Urothelium cell line (cell line): Measurements from ENCODE around the gene ATXN1.

Source experiments
- DNase-seq: peaks from one replicate; pipeline ENCODE4 v3.0.0; 2011; ENCODE audit warnings: low spot score, mixed read lengths
- FAIRE-seq: peaks from 2 replicates; lab custom pipeline; 2011; peaks lifted over from hg19 to GRCh38; lab: Jason Lieb, UNC

Gene ATXN1

DNA sequence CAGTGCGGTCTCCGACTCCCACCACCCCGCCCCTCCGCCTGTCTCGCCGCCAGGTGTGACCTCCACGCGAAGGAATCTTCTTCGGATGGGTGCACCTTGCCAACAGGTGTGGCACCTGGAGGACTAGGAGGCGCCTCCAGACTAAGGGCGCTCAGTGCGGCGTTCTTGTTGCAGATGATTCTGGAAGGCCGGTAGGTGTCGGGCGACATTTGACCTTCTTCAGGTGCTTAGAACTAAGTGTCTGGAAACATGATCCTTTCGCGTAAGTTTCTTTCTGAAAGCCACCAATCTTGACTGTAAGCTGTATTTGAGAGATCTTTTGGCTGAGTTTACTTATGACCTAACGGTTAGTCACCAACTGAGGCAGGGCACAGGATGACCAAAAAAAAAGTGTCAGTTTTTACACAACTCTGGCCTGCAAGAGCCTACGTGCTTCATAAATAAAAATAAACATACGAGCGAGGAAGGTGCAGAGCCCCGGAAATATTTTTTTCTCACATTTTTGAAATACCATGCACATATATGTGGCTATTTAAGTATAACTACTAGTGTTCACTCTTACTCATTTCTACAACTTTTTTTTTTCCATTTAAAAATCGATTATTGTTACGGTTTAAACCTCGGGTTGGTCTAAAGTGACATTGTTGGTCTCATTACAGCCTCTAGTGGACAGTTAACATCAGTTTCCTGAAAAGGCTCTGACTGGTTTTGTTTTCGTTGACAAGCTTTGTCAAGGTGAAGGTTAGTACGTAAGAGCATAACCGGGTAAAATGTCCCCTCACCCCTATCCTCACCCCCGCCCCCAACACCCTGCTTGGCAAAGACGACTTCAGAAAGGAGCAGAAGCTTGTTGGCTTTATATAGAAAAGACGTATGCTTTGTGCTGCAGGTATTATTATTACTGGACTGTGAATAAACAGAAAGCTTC is 1.6 kb upstream of the ATXN1 start:
- FAIRE-seq: no peak
- no peak for DNase-seq

DNA sequence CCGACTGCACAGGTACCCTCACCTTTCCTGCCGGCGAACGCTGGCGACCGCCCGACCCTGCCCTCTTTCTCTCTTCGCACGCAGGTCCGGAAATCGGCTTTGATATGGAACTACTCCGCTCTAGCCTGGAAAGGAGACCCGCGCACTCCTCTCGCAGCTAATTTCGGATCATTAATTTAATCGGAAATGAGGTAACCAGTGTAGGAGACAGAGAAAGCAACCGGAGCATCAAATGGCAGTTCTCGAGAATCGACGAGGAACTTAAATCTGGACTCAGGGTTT is 949 bp upstream of the ATXN1 start:
- no peak for FAIRE-seq
- DNase-seq: no peak

DNA sequence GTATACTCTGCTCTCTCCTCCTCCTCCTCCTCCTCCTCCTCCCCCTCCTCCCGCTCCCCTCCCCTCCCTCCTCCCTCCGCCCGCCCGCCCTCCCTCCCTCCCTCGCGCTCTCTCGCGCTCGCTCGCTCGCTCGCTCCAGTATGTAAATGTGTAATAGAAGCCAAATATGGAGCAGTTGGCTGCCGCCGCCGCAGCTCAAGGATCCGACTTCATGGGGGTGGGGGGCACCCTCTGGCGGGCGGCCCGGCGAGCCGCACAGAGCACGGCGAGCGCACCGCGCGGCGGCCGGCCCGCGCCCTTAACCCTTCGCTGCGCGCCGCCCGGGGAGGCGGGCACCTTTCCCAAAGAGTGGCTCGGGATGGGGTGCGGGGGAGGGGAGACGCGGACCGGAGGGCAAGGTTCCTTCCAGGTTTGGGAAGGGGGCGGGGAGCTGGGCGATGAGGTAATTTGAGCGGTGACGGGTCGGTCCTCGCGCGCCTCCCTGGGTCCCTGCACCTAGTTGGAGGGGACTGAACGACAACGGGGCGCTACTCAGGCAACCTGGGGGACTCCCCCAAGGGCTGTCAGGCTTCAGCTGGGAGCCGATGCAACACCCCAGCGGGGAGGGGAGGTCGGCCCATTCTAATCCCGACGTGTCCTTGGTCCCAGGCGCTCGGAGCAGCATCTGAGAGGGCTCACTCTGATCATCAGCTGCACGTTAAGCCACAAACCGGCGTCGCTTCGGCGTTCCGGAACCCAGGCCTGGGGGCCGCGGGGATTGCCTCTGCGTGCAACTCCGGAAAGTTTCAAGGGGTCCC is 409 bp upstream of the ATXN1 start:
- FAIRE-seq: peak; percentile 42
- peak; percentile 70 for DNase-seq

DNA sequence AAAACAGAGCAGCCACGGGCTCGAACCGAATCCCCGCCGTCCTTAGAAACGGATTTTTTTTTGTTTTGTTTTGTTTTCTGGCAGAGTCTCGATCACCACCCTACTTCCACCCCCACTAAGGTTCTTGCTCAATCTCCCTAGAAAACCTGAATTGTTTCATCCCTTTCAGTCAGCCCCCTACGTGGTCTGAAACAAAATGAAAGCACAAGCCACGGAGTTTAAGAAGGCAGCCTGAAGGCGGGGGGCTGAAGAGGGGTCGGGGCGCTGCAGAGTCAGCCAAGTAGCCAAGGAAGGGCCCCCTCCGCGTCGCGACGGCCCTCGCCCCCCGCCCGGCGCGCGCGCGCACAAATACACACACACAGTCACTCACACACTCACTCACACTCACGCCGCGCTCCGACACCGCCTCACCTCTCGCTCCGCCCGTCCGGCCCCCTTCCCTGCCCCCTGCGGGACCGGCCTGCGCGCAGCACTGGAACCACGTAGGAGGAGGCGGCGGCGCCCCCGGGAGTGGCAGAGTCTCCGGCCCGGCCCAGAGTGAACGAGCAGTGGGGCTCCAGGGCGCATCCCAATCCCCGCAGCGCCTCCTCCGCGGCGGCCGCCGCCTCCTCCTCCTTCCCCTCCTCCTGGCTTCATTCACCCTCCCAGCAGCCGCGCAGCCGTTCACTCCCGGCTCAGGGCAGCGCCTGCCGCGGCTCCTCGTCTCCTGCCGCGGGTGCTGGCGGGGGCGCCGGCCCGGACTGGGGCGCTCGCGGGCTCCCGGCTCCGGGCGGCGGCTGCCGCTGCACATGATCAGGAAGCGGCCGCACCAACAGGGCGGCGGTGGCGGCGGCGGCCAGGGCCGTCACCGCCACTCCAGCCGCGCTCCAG is 1.4 kb downstream of the ATXN1 start:
- FAIRE-seq (no peak), DNase-seq (peak; percentile 67)

DNA sequence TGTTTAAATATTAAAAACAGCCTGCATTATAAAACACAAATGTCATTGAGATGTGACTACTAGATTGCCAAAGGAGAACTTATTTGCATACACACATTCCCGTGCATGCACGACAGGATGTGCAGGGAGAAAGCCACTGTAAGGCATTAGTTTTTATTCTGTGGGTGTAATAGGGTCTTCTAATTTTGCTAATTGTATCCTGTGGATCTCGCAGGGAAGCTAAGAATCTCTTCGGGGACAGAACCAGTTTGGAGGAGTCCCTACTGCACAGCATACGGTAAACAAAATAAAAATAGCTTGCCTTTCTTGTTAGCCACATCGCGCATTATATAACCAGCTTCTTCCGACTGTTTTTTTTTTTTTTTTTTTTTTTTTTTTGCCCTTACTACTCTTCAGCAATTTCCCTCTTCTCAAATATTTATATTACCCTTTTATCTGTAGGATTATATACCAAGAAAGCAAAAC is 2.0 kb downstream of the ATXN1 start:
- FAIRE-seq (no peak), DNase-seq (no peak)

DNA sequence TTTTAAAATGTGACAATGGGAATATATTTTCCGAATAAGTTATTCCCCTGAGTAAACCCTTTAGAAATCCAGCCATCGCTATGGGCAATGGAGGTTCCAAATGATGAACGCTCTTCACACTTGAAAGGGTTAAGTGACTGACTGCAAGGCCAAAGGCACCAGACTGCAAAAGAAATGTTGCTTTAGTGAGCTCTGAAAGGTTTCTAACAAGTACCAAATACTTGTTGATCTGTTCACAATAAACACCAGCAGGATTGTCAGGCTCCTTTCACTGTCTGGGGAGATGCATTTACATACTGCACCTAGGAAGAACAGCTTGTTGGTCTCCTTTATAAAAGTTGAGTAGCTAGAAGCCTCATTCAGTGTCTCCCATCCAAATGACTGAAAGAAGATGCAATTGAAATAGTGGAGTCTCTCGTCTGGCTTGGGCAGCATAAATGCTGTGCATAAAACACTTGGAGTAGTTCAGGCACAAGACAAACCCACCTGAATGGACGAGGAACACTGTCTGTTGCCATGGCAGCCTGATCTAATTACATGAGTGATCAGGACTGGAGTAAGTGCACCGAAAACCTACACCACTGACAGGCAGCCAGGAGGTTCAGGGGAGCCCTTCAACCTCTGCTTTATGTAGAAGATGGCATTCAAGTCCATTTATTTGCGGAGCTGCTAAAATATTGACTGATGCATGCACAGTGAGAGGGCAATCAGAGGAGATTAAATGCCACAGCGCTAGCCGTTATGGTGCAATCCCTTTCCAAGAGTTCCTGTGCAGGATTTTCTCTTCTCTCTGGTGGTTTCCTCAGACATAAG is 2.9 kb downstream of the ATXN1 start:
- FAIRE-seq (no peak), DNase-seq (no peak)

DNA sequence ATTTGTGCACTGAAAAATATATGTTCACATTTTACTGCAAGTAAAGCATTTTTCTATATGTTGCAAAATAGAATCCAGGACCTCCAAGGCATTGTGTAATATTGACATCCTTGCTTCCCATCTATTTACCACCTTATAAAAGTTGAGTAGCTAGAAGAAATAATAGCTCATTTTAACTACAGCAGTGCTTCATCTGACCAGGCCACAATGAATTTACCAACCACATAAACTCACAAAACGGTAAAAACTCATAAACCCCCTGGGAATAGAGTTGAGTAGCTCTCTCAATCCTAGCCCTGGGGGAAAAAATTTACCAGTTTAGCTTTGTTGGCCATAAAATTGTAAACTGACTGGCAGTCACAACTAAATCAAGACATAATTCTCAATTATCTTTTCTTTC is 3.9 kb downstream of the ATXN1 start:
- no peak for FAIRE-seq

DNA sequence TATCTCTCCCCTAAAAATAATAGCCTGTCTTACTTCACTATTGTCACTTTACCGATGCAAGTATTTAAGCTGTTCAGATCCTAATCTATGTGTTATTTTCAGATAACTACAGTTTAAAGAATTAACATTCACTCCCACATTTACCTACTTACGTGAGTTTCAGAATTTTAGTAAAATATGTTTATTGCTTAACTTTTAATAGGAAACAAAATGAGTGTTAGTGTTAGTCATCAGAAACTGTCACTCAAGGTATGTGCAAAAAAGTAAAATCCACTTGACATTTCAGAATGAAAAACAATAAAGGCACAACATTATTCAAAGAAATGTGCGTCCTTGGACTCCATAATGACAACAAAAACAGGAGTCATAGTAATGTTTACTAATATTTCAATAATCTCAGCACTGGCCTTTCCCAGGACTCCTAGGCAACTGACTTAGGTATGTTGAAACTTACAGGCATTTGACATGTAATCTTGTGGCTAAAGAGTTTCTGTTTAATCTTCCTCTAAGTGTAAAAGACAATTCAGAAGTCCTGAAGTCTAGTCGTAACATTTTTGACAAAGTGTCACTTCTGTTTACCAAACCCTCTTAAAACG is 4.5 kb downstream of the ATXN1 start:
- no peak for FAIRE-seq
- no peak for DNase-seq

More for the DNA sequence above, 3.9 kb downstream of the ATXN1 start:
- no peak for DNase-seq

DNA sequence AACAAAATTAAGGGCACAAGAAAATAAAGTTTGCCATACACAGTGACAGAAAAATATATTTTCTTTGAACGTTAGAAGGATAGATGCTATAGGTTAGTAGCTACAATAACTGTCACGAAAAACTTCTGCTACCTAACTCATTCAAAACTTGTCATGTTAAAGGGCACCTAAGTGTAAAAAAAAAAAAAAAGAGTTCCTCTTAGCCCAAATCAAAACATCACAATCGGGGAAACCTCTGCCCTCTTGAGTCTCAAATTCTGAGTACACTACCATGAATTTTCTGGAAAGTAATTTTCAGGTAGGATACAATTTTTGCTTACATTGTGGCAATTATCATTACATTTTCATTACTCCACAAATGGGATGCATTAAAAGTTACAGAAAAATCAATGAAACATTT is 5.7 kb downstream of the ATXN1 start:
- DNase-seq (no peak), FAIRE-seq (no peak)

DNA sequence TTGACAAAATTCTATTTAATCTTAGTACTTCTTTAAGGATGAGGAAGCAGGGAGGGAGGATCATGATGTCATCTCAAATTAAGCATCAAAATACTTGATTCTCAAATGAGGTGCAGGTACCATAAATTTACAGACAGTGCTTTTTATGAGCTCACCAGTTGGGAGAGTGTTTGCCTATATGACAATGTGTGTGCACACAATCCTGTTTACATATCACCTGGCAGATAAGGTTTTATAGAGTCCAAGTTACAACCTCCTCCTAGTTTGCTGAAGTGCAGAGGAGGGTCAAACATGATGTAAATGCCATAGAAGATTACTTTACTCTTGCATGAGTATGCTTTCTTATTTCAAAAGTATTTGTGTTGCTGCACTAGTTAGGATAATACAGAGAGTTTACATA is 6.4 kb downstream of the ATXN1 start:
- FAIRE-seq: no peak
- DNase-seq: no peak

DNA sequence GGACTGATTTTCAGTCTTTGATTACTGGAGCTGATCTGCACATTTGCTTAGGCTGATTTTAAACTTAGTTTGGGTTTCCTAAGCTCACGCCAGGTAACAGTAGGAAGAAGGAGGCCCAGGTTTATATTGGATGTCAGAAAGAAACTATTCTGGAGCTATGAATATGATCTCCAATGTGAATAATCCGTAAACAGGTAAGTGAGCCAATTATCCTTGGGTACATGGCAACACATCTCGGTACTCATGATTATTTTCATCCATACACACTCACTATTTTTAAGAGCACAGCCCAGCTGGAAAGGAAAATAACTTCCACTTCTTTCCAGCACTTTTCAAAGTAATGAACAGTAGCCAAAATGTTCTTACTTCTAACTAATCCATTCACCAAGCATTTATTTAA is 7.0 kb downstream of the ATXN1 start:
- FAIRE-seq (no peak), DNase-seq (no peak)

DNA sequence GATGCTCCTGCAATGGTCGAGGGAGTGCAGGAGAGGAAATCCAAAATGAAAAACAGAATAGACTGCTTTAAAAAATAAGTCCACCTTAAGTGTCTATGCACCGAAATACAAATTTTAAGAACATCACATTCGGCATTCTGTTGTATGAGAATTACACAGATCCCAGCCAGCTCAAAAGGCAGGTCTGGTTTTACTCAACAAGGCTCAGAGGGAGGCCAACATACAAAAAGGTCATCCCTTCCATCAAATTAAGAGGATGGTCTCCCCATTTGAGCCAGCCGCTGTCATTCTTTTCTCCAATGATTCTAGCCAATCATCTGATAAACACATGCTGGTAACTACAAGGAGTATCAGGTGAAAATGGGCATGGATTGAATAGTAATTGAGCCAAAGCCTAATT is 7.9 kb downstream of the ATXN1 start:
- no peak for FAIRE-seq
- no peak for DNase-seq

DNA sequence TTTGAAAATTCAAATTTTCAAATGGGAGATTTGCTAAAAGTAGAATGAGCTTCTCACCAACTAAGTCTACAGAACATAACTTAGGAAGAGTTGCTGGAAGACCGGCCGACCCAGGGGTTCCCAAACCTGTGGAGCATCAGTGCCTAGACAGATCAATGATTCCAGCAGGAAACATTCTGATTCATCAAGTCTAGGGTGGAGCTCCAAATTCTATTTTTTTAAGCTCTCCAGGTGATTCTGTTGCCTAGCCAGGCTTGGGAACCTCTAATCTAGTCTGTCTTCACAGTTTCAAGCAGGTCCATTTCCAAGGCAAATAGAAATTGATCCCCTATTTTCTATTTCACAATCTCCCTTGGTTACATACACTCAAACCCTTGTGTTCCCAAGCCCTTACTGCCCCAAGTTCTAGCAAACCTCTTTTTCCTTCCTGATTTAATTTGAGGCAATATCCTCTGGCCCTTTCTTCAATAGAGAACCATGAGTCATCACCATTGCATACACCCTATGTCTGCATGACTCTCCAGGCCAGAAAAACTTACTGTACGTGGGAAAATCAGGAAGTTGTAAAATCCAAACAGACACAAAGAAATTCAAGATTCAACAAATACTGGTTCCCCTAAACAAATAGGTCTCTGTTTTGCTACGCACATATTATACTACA is 8.9 kb downstream of the ATXN1 start:
- FAIRE-seq: no peak
- no peak for DNase-seq

DNA sequence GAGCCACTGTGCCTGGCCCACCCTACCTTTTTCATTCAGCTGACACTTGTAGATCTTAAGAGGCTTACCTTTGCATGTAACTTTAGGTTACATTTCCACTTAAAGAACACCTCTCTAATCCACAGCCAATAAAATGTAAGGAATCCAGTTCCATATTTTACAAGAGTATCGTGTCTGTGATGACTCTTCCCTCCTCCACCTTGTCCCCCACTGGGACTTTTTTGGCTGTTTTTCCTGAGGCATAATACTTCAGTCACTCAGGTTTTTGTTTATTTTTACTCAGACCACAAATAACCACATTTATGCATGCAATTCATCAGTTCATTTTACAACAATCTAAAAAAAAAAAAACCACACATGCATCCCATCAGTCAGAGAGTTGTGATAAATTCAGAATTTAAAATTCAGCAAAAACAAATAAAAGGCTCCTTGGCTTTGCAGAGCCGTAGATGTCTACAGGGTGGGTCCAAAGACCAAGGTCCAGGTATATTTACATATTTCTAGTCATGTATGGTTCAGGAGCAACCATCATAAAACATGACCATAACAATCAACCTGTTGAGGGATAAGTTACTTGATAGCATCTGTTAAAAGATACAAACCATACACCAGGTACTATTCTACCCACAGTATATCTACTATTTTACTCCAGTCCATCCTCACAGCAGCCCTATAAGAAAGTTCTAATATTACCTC is 9.9 kb downstream of the ATXN1 start:
- DNase-seq (no peak), FAIRE-seq (no peak)

DNA sequence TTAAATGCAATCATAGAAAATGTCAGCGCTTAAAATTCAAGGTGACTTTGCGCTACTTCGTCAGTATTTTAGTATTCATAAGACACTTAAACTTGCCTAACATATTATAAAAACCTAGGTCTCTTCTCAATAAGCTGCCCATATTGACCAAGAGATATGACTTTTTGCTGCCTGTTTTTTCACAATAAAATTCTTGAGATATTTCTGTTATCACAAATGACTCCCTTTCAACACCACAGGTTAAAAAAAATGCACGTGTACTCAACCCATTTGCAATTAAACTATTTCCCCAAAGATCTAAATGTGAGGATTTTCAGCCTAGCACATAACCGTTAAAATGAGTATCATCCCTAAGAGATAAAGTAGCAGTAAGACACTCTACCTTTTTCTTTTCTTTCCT is 10.7 kb downstream of the ATXN1 start:
- DNase-seq (no peak), FAIRE-seq (no peak)

DNA sequence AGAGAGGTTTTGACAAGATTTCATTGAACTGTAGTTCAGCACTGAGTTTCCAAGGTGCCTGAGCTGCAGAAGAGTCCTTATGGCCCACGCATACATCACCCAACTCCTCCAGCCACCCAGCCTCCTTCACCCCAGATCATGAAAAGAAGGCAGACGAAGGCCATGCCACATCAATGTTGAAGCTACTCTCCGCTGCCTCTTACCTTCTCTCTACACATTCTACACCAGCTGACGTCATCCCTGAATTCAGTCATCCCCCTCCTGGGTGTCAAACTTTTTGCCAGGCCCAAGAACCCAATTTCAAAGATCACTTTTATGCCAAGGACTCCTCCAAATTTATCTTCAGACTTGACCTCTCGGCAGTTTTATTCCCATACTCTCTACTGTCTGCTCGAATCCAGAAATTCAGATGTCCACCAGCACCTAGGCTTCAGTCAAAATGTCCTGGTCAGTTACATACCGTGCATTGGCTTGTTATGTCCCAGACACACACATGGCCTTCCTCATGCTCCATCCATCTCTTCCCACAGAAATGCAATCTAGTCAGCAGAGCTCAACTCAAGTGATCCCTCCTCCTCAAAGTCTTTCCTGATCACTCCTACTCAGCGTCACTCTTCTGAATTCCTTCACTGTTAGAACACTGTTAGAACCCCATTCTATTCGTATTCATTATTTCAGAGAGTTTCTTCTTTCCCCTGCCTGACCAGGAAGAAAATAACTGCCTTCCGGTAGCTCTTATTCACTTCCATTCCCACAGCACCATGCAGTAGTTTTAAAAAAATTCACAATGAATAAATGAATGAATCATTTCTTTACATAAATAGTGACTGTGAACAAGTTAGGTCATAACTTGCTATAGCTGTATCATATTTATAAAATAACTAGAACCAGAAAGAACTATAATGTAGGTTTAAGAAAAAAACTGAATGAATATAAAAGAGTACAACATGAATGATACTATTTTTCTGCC is 11.5 kb downstream of the ATXN1 start:
- no peak for DNase-seq
- FAIRE-seq: no peak

DNA sequence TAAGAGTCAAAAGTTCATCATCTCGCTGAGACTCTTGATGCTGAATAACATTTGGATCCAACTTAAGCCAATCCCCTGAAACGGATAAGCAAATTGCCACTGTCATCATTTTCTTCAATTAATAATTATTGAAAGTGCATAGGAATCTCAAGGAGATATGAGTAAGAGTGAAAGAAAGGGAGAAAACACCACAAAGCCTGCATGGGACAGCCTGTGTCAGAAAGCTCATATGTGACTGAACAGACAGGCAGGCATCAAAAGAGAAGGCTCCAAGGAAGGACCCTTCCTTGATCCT is 13.3 kb downstream of the ATXN1 start:
- DNase-seq: no peak
- FAIRE-seq: no peak
